GM12801 (cell line): ENCODE measurements around the gene PDE9A.

Experiments used
- CTCF ChIP-seq: IDR thresholded peaks from one replicate; pipeline ENCODE4 v1.5.1; 2011; ENCODE audit warnings: control low read depth; ENCODE audit not compliant: insufficient read length; ENCODE audit errors: extremely low read depth

The PDE9A gene

GRCh38 chr21:42673633-42674328 is 20.4 kb downstream of the PDE9A start:
- TF ChIP-seq CTCF = no peak

- TF ChIP-seq CTCF = no peak
These were observed 21.0 kb downstream of the PDE9A start for GRCh38 chr21:42674351-42674940.

GRCh38 chr21:42675403-42675802 is 22.0 kb downstream of the PDE9A start:
- TF ChIP-seq CTCF = no peak

- TF ChIP-seq CTCF = no peak
These were observed 23.4 kb downstream of the PDE9A start for GRCh38 chr21:42676808-42677207.

- no peak for TF ChIP-seq CTCF
These were observed 24.2 kb downstream of the PDE9A start for GRCh38 chr21:42677339-42678321.

GRCh38 chr21:42678618-42679295 is 25.3 kb downstream of the PDE9A start:
- no peak for TF ChIP-seq CTCF
